Measurements from ENCODE around the gene ZNF532. TPM values are rescaled to one million over a fixed set of nuclear protein-coding genes. Genes with fewer than 3 reads are reported as not detected.

The ZNF532 gene
- total RNA-seq, 1 experiment from 2014 or later = 118 TPM

DNA sequence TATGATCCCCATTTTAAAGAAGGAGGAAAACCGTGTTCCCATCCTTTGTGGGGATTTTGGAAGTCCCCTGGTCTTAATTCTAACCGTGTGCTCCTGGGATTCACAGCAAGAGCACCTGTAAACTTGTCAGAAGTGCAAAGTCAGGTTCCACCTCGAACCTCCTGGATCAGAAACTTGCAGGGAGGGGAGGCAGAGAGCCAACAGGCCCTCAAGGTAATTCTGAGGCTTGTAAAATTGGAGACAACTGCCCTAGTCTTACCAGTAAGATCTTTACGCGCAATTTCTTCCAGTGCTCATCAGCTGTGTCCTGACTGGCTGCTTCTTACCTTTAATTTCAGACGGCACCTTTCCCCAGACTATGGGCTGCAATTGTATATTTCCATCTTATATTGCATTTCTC is 161.7 kb downstream of the ZNF532 start:
- TF ChIP-seq EZH2 (IDR thresholded peaks at IDR 0.05; ENCODE audit: borderline replicate concordance, low read depth, low read length, poor library complexity, severe bottlenecking) = no peak
- TF ChIP-seq, protein P1, sequence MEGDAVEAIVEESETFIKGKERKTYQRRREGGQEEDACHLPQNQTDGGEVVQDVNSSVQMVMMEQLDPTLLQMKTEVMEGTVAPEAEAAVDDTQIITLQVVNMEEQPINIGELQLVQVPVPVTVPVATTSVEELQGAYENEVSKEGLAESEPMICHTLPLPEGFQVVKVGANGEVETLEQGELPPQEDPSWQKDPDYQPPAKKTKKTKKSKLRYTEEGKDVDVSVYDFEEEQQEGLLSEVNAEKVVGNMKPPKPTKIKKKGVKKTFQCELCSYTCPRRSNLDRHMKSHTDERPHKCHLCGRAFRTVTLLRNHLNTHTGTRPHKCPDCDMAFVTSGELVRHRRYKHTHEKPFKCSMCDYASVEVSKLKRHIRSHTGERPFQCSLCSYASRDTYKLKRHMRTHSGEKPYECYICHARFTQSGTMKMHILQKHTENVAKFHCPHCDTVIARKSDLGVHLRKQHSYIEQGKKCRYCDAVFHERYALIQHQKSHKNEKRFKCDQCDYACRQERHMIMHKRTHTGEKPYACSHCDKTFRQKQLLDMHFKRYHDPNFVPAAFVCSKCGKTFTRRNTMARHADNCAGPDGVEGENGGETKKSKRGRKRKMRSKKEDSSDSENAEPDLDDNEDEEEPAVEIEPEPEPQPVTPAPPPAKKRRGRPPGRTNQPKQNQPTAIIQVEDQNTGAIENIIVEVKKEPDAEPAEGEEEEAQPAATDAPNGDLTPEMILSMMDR (conservative IDR thresholded peaks at IDR 0.05; ENCODE audit: low read depth, low read length) = no peak
- BruUV-seq (replicated peaks) = no TSS peak
- POLR2A ChIA-PET (ENCODE audit: low non-redundant PET) = no interaction called here
- Histone ChIP-seq H3K27me3 (replicated peaks; ENCODE audit: insufficient read depth, low read depth, low read length, poor library complexity) (no peaks in the 10 kb centered on the region), H3K4me3 (ENCODE audit: low read depth, low read length, poor library complexity, severe bottlenecking) (no peak overlapping the region), H3K36me3 (ENCODE audit: insufficient read depth, low read length, poor library complexity, severe bottlenecking) (no peaks in the 10 kb centered on the region), H3K27ac (ENCODE audit: low read depth, low read length, poor library complexity, severe bottlenecking) (no peak overlapping the region), H3K4me1 (ENCODE audit: insufficient read depth, low read length, poor library complexity, severe bottlenecking) (peaks cover 12% of the 10 kb centered on the region), H3K9me3 (ENCODE audit: low read depth, low read length, poor library complexity, severe bottlenecking) (no peaks in the 10 kb centered on the region)
- CTCF ChIA-PET = no interaction called here
- no peak for DNase-seq (ENCODE audit: low spot score)
- intact Hi-C loops (cut with micrococcal nuclease; ENCODE audit: unreplicated experiment) = no loop called here

DNA sequence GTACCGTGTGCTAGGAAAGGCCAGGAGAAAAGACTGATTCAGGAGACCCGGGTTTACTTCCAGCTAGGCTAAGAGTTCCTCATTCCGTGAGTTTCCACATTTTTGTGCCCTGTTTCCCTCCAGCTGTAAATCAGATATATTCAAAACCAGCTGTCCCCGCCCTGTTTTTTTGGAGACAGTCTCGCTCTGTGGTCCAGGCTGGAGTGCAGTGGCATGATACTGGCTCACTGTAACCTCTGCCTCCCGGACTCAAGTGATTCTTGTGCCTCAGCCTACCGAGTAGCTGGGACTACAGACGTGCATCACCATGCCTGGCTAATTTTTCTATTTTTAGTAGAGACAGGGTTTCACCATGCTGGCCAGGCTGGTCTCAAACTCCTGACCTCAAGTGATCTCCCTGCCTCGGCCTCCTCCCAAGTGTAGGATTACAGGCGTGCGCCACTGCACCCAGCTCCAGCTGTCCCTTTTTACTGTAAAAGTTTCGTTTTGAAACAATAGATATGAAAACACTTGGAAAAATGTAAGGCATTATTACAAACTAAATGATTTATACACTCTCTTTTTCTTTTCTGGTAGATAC is 162.2 kb downstream of the ZNF532 start:
- POLR2A ChIA-PET (ENCODE audit: low non-redundant PET) = no interaction called here
- intact Hi-C loops (cut with micrococcal nuclease; ENCODE audit: unreplicated experiment) = no loop called here
- no peak overlapping the region for H3K27ac ChIP-seq (ENCODE audit: low read depth, low read length, poor library complexity, severe bottlenecking)
- H3K9me3 ChIP-seq (ENCODE audit: low read depth, low read length, poor library complexity, severe bottlenecking) = no peaks in the 10 kb centered on the region
- no peaks in the 10 kb centered on the region for H3K27me3 ChIP-seq (replicated peaks; ENCODE audit: insufficient read depth, low read depth, low read length, poor library complexity)
- DNase-seq (ENCODE audit: low spot score) = no peak
- CTCF ChIA-PET = no interaction called here
- H3K4me1 ChIP-seq (ENCODE audit: insufficient read depth, low read length, poor library complexity, severe bottlenecking) = peaks cover 6% of the 10 kb centered on the region
- BruUV-seq (replicated peaks) = no TSS peak
- no peaks in the 10 kb centered on the region for H3K36me3 ChIP-seq (ENCODE audit: insufficient read depth, low read length, poor library complexity, severe bottlenecking)
- no peak overlapping the region for H3K4me3 ChIP-seq (ENCODE audit: low read depth, low read length, poor library complexity, severe bottlenecking)
- TF ChIP-seq, protein P1 (conservative IDR thresholded peaks at IDR 0.05; ENCODE audit: low read depth, low read length) = no peak
- no peak for TF ChIP-seq EZH2 (IDR thresholded peaks at IDR 0.05; ENCODE audit: borderline replicate concordance, low read depth, low read length, poor library complexity, severe bottlenecking)

DNA sequence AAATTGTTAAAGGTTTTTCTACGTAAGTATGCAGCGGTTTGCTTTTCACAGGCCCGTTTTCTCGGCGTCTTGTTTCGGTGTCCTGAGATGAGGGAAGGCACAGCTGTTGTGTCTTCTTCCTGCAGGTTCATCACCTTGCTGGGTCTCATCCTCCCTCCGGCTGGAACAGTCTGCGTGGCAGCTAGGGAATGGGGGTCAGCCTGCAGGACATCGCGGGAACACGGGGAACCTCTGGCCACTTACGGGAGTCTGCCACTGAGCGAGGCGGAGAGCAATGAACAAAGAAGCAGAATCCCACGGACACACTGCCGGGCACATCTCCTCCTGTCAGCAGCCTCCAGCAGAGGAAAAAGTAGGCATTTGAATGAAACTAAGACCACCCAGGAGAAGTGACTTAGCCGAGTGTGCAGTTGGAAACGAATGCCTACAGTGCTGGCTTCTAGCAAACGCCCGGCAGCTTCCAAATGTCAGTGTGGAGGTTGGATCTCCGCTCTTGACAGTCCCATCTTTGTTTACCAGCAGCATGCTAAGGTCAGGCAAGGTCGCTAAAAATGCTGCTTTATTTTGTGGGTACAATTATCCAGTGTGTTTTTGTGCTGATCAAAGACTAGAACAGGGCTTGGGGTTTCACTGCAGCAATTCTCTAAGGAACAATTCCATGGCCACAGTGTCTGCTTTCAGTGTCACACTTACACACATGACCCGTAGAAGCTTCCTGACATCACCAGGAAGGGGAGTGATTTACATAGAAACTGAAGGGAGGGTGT is 165.2 kb downstream of the ZNF532 start:
- Histone ChIP-seq H3K27ac (ENCODE audit: low read depth, low read length, poor library complexity, severe bottlenecking) (no peak overlapping the region), H3K36me3 (ENCODE audit: insufficient read depth, low read length, poor library complexity, severe bottlenecking) (no peaks in the 10 kb centered on the region), H3K4me3 (ENCODE audit: low read depth, low read length, poor library complexity, severe bottlenecking) (no peak overlapping the region), H3K9me3 (ENCODE audit: low read depth, low read length, poor library complexity, severe bottlenecking) (no peaks in the 10 kb centered on the region), H3K4me1 (ENCODE audit: insufficient read depth, low read length, poor library complexity, severe bottlenecking) (no peaks in the 10 kb centered on the region), H3K27me3 (replicated peaks; ENCODE audit: insufficient read depth, low read depth, low read length, poor library complexity) (no peaks in the 10 kb centered on the region)
- TF ChIP-seq, protein P1 (conservative IDR thresholded peaks at IDR 0.05; ENCODE audit: low read depth, low read length) = no peak
- no peak for TF ChIP-seq EZH2 (IDR thresholded peaks at IDR 0.05; ENCODE audit: borderline replicate concordance, low read depth, low read length, poor library complexity, severe bottlenecking)
- ChIA-PET POLR2A (ENCODE audit: low non-redundant PET) (no interaction called here), CTCF (no interaction called here)
- intact Hi-C loops (cut with micrococcal nuclease; ENCODE audit: unreplicated experiment) = no loop called here
- no peak for DNase-seq (ENCODE audit: low spot score)
- BruUV-seq (replicated peaks) = no TSS peak
